Measurements from ENCODE around the gene GGT1. TPM values are rescaled to one million over a fixed set of nuclear protein-coding genes. Genes with fewer than 3 reads are reported as not detected.
A peak's percentile ranks its signal among the peaks of the same experiment; 100 is the strongest.
"Not testable (repeated sequence)": the region's sequence is repeated elsewhere in the genome, so short reads cannot be mapped to it uniquely, and the experiment has no call there.

The GGT1 gene
- total and polyA plus RNA-seq, 7 donors: 2.9 to 33.1 (median 5.4) TPM

- TF ChIP-seq POLR2A (IDR thresholded peaks at IDR 0.05) (no peak), POLR2AphosphoS5 (IDR thresholded peaks at IDR 0.05) (no peak), EP300 (IDR thresholded peaks at IDR 0.05) (no peak), CTCF (IDR thresholded peaks at IDR 0.05) (no peak)
- Histone ChIP-seq H3K9me3 (no peaks in the 10 kb centered on the region), H3K27me3 (no peaks in the 10 kb centered on the region), H3K36me3 (no peaks in the 10 kb centered on the region), H3K4me1 (peaks cover 0 to 20% (median 17%) of the 10 kb centered on the region in 4 donors), H3K27ac (no peak overlapping the region), H3K4me3 (no peak overlapping the region)
- WGBS, 2 donors: 80 to 93% methylated on average over 8 of the region's 8 CpGs
- peak; percentile 57 for DNase-seq
- intact Hi-C loops (cut with DNase I): no loop called here
Observed at GRCh38 chr22:24599514-24599913, 3.5 kb upstream of the GGT1 start.

- H3K9me3 ChIP-seq; H3K4me3 ChIP-seq; intact Hi-C loops (cut with DNase I); H3K27me3 ChIP-seq; H3K27ac ChIP-seq; DNase-seq; H3K36me3 ChIP-seq: not testable (repeated sequence)
- peaks cover 0 to 20% (median 17%) of the 10 kb centered on the region in 4 donors for H3K4me1 ChIP-seq
- 94 to 95% methylated on average over 3 of the region's 3 CpGs for WGBS, 2 donors
Observed at GRCh38 chr22:24599958-24600715, 2.9 kb upstream of the GGT1 start.

- H3K27ac ChIP-seq: no peak overlapping the region
- intact Hi-C loops (cut with DNase I): no loop called here
- no peak for DNase-seq
- peaks cover 0 to 20% (median 17%) of the 10 kb centered on the region in 4 donors for H3K4me1 ChIP-seq
- H3K36me3 ChIP-seq: no peaks in the 10 kb centered on the region
- WGBS, 2 donors: 39 to 66% methylated on average over 12 of the region's 12 CpGs
- no peak for TF ChIP-seq CTCF (IDR thresholded peaks at IDR 0.05)
- TF ChIP-seq EP300 (IDR thresholded peaks at IDR 0.05): no peak
- TF ChIP-seq POLR2AphosphoS5 (IDR thresholded peaks at IDR 0.05): no peak
- no peaks in the 10 kb centered on the region for H3K27me3 ChIP-seq
- no peaks in the 10 kb centered on the region for H3K9me3 ChIP-seq
- no peak overlapping the region for H3K4me3 ChIP-seq
Observed at GRCh38 chr22:24601217-24602104, 1.5 kb upstream of the GGT1 start.

GRCh38 chr22:24602105-24602749, 766 bp upstream of the GGT1 start:
- DNase-seq; H3K27me3 ChIP-seq; H3K36me3 ChIP-seq; intact Hi-C loops (cut with DNase I); H3K4me3 ChIP-seq; H3K9me3 ChIP-seq; H3K27ac ChIP-seq: not testable (repeated sequence)
- H3K4me1 ChIP-seq: peaks cover 0 to 20% (median 17%) of the 10 kb centered on the region in 4 donors
- WGBS, 2 donors: 73 to 84% methylated on average over 11 of the region's 11 CpGs

GRCh38 chr22:24603770-24604629, 1.0 kb downstream of the GGT1 start:
- Histone ChIP-seq H3K27ac (peak overlapping the region in 3 of 4 donors; percentile 10 to 56 (median 38)), H3K4me1 (peaks cover 0 to 20% (median 17%) of the 10 kb centered on the region in 4 donors), H3K4me3 (peak overlapping the region in 3 of 4 donors; percentile 13 to 29 (median 15))
- DNase-seq; H3K27me3 ChIP-seq; H3K36me3 ChIP-seq; H3K9me3 ChIP-seq; intact Hi-C loops (cut with DNase I): not testable (repeated sequence)
- WGBS, 2 donors: 13% methylated on average over 18 of the region's 18 CpGs

DNA sequence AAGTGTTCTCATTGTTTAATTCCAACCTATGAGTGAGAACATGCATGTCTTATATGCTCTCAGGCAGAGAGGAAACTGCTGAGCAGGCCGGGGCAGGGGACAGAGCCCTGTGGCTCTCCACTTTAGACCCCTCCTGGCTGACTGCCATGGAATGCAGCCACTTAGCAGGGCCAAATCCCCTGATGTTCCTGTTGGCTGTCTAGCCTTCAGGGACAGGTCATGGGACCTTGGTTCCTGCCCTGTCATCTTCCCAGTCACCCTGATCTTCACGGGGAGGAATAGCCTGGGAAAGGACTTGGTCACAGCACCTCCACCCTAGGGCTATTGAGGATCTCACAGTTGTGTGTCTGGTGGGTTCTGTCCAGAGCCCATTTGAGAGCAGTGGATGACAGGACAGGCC, 3.3 kb downstream of the GGT1 start:
- 85 to 88% methylated on average over 2 of the region's 2 CpGs for WGBS, 2 donors
- not testable (repeated sequence) for DNase-seq

GRCh38 chr22:24607429-24607983, 4.5 kb downstream of the GGT1 start:
- DNase-seq; intact Hi-C loops (cut with DNase I); H3K36me3 ChIP-seq; H3K27ac ChIP-seq; H3K9me3 ChIP-seq; H3K4me3 ChIP-seq; H3K27me3 ChIP-seq: not testable (repeated sequence)
- peaks cover 0 to 16% (median 14%) of the 10 kb centered on the region in 4 donors for H3K4me1 ChIP-seq
- 46 to 51% methylated on average over 18 of the region's 18 CpGs for WGBS, 2 donors

More for the DNA sequence above, 3.3 kb downstream of the GGT1 start:
- H3K27me3 ChIP-seq; H3K27ac ChIP-seq; H3K9me3 ChIP-seq; H3K4me3 ChIP-seq; H3K36me3 ChIP-seq; intact Hi-C loops (cut with DNase I): not testable (repeated sequence)
- H3K4me1 ChIP-seq: peaks cover 0 to 19% (median 17%) of the 10 kb centered on the region in 4 donors

GRCh38 chr22:24608327-24608726, 5.3 kb downstream of the GGT1 start:
- intact Hi-C loops (cut with DNase I); H3K36me3 ChIP-seq; H3K27ac ChIP-seq; H3K4me3 ChIP-seq; H3K27me3 ChIP-seq; H3K9me3 ChIP-seq; DNase-seq: not testable (repeated sequence)
- peaks cover 0 to 12% (median 10%) of the 10 kb centered on the region in 4 donors for H3K4me1 ChIP-seq
- WGBS, 2 donors: 86 to 93% methylated on average over 6 of the region's 6 CpGs

- H3K27me3 ChIP-seq: not testable (repeated sequence)
Observed at GRCh38 chr22:24609888-24610287, 6.9 kb downstream of the GGT1 start.

More at GRCh38 chr22:24609888-24610287, 6.9 kb downstream of the GGT1 start:
- H3K4me3 ChIP-seq; H3K4me1 ChIP-seq; H3K36me3 ChIP-seq; H3K9me3 ChIP-seq; H3K27ac ChIP-seq; intact Hi-C loops (cut with DNase I); DNase-seq: not testable (repeated sequence)
- WGBS, 2 donors: 92% methylated on average over 3 of the region's 3 CpGs
